ENCODE measurements around the gene EP300.
"Not testable (repeated sequence)": the region's sequence is repeated elsewhere in the genome, so short reads cannot be mapped to it uniquely, and the experiment has no call there.

The EP300 gene

GRCh38 chr22:41177622-41178424, 85.4 kb downstream of the EP300 start:
- H3K9ac ChIP-seq: no peak overlapping the region
- H3K27me3 ChIP-seq (ENCODE audit: insufficient read depth, low read depth): no peaks in the 10 kb centered on the region
- no peak overlapping the region for H3K27ac ChIP-seq
- no peak overlapping the region for H3K4me2 ChIP-seq
- no peaks in the 10 kb centered on the region for H4K20me1 ChIP-seq (ENCODE audit: insufficient read depth)
- H3K36me3 ChIP-seq (ENCODE audit: insufficient read depth): peaks cover 36% of the 10 kb centered on the region; the same call in 1 of the 2 replicates
- H2AFZ ChIP-seq (ENCODE audit: low read depth): no peak overlapping the region
- H3K79me2 ChIP-seq (ENCODE audit: insufficient read depth, low read depth): no peaks in the 10 kb centered on the region
- no peak overlapping the region for H3K4me3 ChIP-seq (IDR thresholded peaks at IDR 0.05; ENCODE audit: insufficient read depth, low read depth, low read length)
- H3K4me1 ChIP-seq (ENCODE audit: low read depth, poor library complexity, severe bottlenecking): no peaks in the 10 kb centered on the region
- TF ChIP-seq, protein P1, sequence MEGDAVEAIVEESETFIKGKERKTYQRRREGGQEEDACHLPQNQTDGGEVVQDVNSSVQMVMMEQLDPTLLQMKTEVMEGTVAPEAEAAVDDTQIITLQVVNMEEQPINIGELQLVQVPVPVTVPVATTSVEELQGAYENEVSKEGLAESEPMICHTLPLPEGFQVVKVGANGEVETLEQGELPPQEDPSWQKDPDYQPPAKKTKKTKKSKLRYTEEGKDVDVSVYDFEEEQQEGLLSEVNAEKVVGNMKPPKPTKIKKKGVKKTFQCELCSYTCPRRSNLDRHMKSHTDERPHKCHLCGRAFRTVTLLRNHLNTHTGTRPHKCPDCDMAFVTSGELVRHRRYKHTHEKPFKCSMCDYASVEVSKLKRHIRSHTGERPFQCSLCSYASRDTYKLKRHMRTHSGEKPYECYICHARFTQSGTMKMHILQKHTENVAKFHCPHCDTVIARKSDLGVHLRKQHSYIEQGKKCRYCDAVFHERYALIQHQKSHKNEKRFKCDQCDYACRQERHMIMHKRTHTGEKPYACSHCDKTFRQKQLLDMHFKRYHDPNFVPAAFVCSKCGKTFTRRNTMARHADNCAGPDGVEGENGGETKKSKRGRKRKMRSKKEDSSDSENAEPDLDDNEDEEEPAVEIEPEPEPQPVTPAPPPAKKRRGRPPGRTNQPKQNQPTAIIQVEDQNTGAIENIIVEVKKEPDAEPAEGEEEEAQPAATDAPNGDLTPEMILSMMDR (conservative IDR thresholded peaks at IDR 0.05; ENCODE audit: low read depth, low read length): no peak

DNA sequence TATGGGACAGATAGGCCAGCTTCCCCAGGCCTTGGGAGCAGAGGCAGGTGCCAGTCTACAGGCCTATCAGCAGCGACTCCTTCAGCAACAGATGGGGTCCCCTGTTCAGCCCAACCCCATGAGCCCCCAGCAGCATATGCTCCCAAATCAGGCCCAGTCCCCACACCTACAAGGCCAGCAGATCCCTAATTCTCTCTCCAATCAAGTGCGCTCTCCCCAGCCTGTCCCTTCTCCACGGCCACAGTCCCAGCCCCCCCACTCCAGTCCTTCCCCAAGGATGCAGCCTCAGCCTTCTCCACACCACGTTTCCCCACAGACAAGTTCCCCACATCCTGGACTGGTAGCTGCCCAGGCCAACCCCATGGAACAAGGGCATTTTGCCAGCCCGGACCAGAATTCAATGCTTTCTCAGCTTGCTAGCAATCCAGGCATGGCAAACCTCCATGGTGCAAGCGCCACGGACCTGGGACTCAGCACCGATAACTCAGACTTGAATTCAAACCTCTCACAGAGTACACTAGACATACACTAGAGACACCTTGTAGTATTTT, 86.1 kb downstream of the EP300 start:
- Histone ChIP-seq H3K4me2 (no peak overlapping the region), H3K27ac (no peak overlapping the region), H2AFZ (ENCODE audit: low read depth) (no peak overlapping the region), H3K79me2 (ENCODE audit: insufficient read depth, low read depth) (no peaks in the 10 kb centered on the region), H3K9ac (no peak overlapping the region), H3K4me3 (IDR thresholded peaks at IDR 0.05; ENCODE audit: insufficient read depth, low read depth, low read length) (no peak overlapping the region), H3K4me1 (ENCODE audit: low read depth, poor library complexity, severe bottlenecking) (no peaks in the 10 kb centered on the region), H3K27me3 (ENCODE audit: insufficient read depth, low read depth) (no peaks in the 10 kb centered on the region), H3K36me3 (ENCODE audit: insufficient read depth) (peaks cover 29% of the 10 kb centered on the region; the same call in 1 of the 2 replicates), H4K20me1 (ENCODE audit: insufficient read depth) (no peaks in the 10 kb centered on the region)
- TF ChIP-seq, protein P1 (conservative IDR thresholded peaks at IDR 0.05; ENCODE audit: low read depth, low read length): no peak

DNA sequence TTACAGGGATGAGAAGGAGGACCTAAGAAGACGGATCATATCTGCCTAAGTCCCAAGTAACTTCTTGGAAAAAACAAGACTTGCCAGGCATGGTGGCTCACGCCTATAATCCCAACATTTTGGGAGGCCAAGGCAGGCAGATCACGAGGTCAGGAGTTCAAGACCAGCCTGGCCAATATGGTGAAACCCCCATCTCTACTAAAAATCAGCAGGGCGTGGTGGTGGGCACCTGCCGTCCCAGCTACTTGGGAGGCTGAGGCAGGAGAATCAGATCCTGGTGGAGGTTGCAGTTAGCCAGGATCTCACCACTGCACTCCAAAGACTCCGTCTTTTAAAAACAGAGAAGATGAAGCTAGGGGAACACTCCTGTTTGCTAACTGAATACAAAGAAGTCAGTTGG, 88.0 kb downstream of the EP300 start:
- not testable (repeated sequence) for H3K9ac ChIP-seq; H2AFZ ChIP-seq (ENCODE audit: low read depth); H3K4me2 ChIP-seq; H3K79me2 ChIP-seq (ENCODE audit: insufficient read depth, low read depth); H3K4me3 ChIP-seq (IDR thresholded peaks at IDR 0.05; ENCODE audit: insufficient read depth, low read depth, low read length); H3K4me1 ChIP-seq (ENCODE audit: low read depth, poor library complexity, severe bottlenecking); H3K27ac ChIP-seq; H4K20me1 ChIP-seq (ENCODE audit: insufficient read depth); H3K27me3 ChIP-seq (ENCODE audit: insufficient read depth, low read depth)
- H3K36me3 ChIP-seq (ENCODE audit: insufficient read depth): peaks cover 16% of the 10 kb centered on the region; the same call in 1 of the 2 replicates

DNA sequence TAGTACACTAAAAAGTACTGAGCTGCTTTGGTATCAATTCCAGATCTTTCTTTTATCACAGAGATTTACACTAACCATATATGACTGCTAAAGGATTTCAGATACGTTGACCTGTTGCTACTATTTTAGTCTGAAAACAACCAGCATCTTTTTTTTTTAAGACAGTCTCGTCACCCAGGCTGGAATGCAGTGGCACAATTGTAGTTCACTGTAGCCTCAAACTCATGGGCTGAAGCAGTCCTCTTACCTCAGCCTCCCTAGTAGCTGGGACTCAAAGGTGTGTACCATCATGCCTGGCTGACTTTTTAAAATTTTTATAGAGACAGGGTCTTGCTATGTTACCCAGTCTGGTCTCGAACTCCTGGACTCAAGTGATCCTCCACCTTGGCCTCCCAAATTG, 88.5 kb downstream of the EP300 start:
- Histone ChIP-seq H4K20me1 (ENCODE audit: insufficient read depth) (no peaks in the 10 kb centered on the region), H2AFZ (ENCODE audit: low read depth) (no peak overlapping the region), H3K79me2 (ENCODE audit: insufficient read depth, low read depth) (no peaks in the 10 kb centered on the region), H3K9ac (no peak overlapping the region), H3K27me3 (ENCODE audit: insufficient read depth, low read depth) (no peaks in the 10 kb centered on the region), H3K4me3 (IDR thresholded peaks at IDR 0.05; ENCODE audit: insufficient read depth, low read depth, low read length) (no peak overlapping the region), H3K27ac (no peak overlapping the region), H3K4me2 (no peak overlapping the region), H3K4me1 (ENCODE audit: low read depth, poor library complexity, severe bottlenecking) (no peaks in the 10 kb centered on the region), H3K36me3 (ENCODE audit: insufficient read depth) (peaks cover 13% of the 10 kb centered on the region; the same call in 1 of the 2 replicates)
- TF ChIP-seq, protein P1 (conservative IDR thresholded peaks at IDR 0.05; ENCODE audit: low read depth, low read length): no peak
